ENCODE measurements around the gene PRX.
A peak's percentile ranks its signal among the peaks of the same experiment; 100 is the strongest.
"Not testable (repeated sequence)": the region's sequence is repeated elsewhere in the genome, so short reads cannot be mapped to it uniquely, and the experiment has no call there.

The PRX gene

DNA sequence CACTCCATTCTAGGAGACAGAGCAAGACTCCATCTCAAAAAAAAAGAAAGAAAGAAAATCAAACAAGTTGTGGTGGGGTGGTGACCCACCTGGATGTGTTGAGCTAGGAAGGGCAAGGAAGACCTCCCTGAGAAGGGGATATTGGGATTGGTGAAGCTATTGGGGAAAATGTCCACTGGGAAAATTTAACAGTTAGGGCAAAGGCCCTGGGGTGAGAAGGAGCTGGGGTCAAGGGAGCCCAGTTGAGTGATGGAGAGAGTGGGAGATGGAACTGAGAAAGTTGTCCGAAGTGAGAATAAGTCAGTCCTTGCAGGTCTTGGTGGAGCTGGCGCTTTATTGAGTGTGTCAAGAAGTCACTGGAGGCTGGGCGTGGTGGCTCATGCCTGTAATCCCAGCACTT, 25.1 kb upstream of the PRX start:
- peaks cover 26% of the 10 kb centered on the region for H3K36me3 ChIP-seq (ENCODE audit: low read depth)
- H3K4me1 ChIP-seq (ENCODE audit: insufficient read depth, poor library complexity, severe bottlenecking), result peaks cover 9% of the 10 kb centered on the region
- ATAC-seq (ENCODE audit: low read depth) (no peak), DNase-seq (ENCODE audit: low spot score) (no peak)
- H3K9me3 ChIP-seq (ENCODE audit: severe bottlenecking), result no peaks in the 10 kb centered on the region
- TF ChIP-seq, protein P1, sequence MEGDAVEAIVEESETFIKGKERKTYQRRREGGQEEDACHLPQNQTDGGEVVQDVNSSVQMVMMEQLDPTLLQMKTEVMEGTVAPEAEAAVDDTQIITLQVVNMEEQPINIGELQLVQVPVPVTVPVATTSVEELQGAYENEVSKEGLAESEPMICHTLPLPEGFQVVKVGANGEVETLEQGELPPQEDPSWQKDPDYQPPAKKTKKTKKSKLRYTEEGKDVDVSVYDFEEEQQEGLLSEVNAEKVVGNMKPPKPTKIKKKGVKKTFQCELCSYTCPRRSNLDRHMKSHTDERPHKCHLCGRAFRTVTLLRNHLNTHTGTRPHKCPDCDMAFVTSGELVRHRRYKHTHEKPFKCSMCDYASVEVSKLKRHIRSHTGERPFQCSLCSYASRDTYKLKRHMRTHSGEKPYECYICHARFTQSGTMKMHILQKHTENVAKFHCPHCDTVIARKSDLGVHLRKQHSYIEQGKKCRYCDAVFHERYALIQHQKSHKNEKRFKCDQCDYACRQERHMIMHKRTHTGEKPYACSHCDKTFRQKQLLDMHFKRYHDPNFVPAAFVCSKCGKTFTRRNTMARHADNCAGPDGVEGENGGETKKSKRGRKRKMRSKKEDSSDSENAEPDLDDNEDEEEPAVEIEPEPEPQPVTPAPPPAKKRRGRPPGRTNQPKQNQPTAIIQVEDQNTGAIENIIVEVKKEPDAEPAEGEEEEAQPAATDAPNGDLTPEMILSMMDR (IDR thresholded peaks at IDR 0.05; ENCODE audit: poor library complexity, severe bottlenecking), result no peak
- no peaks in the 10 kb centered on the region for H3K27me3 ChIP-seq (ENCODE audit: insufficient read depth, poor library complexity, severe bottlenecking)
- H3K4me3 ChIP-seq (ENCODE audit: severe bottlenecking), result no peak overlapping the region
- H3K27ac ChIP-seq (ENCODE audit: poor library complexity, severe bottlenecking), result no peak overlapping the region

- H3K4me3 ChIP-seq (ENCODE audit: severe bottlenecking), result peak overlapping the region; percentile 25
- no peaks in the 10 kb centered on the region for H3K36me3 ChIP-seq (ENCODE audit: low read depth)
- no peaks in the 10 kb centered on the region for H3K27me3 ChIP-seq (ENCODE audit: insufficient read depth, poor library complexity, severe bottlenecking)
- H3K9me3 ChIP-seq (ENCODE audit: severe bottlenecking), result no peaks in the 10 kb centered on the region
- H3K4me1 ChIP-seq (ENCODE audit: insufficient read depth, poor library complexity, severe bottlenecking), result peaks cover 14% of the 10 kb centered on the region
- H3K27ac ChIP-seq (ENCODE audit: poor library complexity, severe bottlenecking), result peak overlapping the region; percentile 79
- ATAC-seq (ENCODE audit: low read depth) (peak; percentile 94), DNase-seq (ENCODE audit: low spot score) (peak; percentile 86)
- TF ChIP-seq, protein P1 (IDR thresholded peaks at IDR 0.05; ENCODE audit: poor library complexity, severe bottlenecking), result no peak
These were observed 20.4 kb upstream of the PRX start for GRCh38 chr19:40433391-40434216.

DNA sequence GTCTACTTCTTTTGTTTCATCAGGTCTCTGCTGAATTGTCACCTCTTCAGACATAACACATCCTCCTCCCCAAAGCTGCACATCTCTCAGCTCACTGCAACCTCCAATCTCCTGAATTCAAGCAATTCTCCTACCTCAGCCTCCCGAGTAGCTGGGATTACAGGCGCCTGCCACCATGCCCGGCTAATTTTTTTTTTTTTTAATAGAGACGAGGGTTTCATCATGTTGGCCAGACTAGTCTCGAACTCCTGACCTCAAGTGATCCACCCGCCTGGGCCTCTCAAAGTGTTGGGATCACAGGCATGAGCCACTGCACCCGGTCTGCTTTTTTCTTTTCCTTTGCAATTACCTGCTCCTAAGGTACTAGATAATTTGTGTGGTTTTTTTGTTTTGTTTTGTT, 19.6 kb upstream of the PRX start:
- DNase-seq (ENCODE audit: low spot score); ATAC-seq (ENCODE audit: low read depth); H3K36me3 ChIP-seq (ENCODE audit: low read depth); H3K9me3 ChIP-seq (ENCODE audit: severe bottlenecking); H3K4me3 ChIP-seq (ENCODE audit: severe bottlenecking); H3K27me3 ChIP-seq (ENCODE audit: insufficient read depth, poor library complexity, severe bottlenecking): not testable (repeated sequence)
- Histone ChIP-seq H3K27ac (ENCODE audit: poor library complexity, severe bottlenecking) (peak overlapping the region; percentile 79), H3K4me1 (ENCODE audit: insufficient read depth, poor library complexity, severe bottlenecking) (peaks cover 14% of the 10 kb centered on the region)

GRCh38 chr19:40431698-40432097, 18.5 kb upstream of the PRX start:
- no peak overlapping the region for H3K27ac ChIP-seq (ENCODE audit: poor library complexity, severe bottlenecking)
- ATAC-seq (ENCODE audit: low read depth) (no peak), DNase-seq (ENCODE audit: low spot score) (no peak)

DNA sequence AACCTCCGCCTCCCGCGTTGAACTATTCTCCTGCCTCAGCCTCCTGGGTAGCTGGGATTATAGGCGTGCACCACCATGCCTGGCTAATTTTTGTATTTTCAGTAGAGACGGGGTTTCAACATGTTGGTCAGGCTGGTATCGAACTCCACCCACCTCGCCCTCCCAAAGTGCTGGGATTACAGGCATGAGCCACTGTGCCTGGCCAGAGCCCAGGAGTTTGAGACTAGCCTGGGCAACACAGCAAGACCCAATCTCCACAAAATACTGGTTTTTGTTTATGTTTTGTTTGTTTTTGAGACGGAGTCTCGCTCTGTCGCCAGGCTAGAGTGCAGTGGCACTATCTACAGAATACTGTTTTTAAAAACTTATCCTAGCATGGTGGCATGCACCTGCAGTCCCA, 17.1 kb upstream of the PRX start:
- ATAC-seq (ENCODE audit: low read depth); H3K27me3 ChIP-seq (ENCODE audit: insufficient read depth, poor library complexity, severe bottlenecking); H3K36me3 ChIP-seq (ENCODE audit: low read depth); H3K27ac ChIP-seq (ENCODE audit: poor library complexity, severe bottlenecking); DNase-seq (ENCODE audit: low spot score); H3K9me3 ChIP-seq (ENCODE audit: severe bottlenecking); H3K4me3 ChIP-seq (ENCODE audit: severe bottlenecking): not testable (repeated sequence)
- H3K4me1 ChIP-seq (ENCODE audit: insufficient read depth, poor library complexity, severe bottlenecking), result peaks cover 14% of the 10 kb centered on the region

More at GRCh38 chr19:40431698-40432097, 18.5 kb upstream of the PRX start:
- no peaks in the 10 kb centered on the region for H3K9me3 ChIP-seq (ENCODE audit: severe bottlenecking)
- H3K4me1 ChIP-seq (ENCODE audit: insufficient read depth, poor library complexity, severe bottlenecking), result peaks cover 14% of the 10 kb centered on the region
- no peaks in the 10 kb centered on the region for H3K36me3 ChIP-seq (ENCODE audit: low read depth)
- TF ChIP-seq, protein P1 (IDR thresholded peaks at IDR 0.05; ENCODE audit: poor library complexity, severe bottlenecking), result no peak
- H3K4me3 ChIP-seq (ENCODE audit: severe bottlenecking), result no peak overlapping the region
- no peaks in the 10 kb centered on the region for H3K27me3 ChIP-seq (ENCODE audit: insufficient read depth, poor library complexity, severe bottlenecking)

GRCh38 chr19:40428197-40428596, 15.0 kb upstream of the PRX start:
- peaks cover 14% of the 10 kb centered on the region for H3K4me1 ChIP-seq (ENCODE audit: insufficient read depth, poor library complexity, severe bottlenecking)
- not testable (repeated sequence) for H3K27ac ChIP-seq (ENCODE audit: poor library complexity, severe bottlenecking); H3K36me3 ChIP-seq (ENCODE audit: low read depth); H3K27me3 ChIP-seq (ENCODE audit: insufficient read depth, poor library complexity, severe bottlenecking); DNase-seq (ENCODE audit: low spot score); ATAC-seq (ENCODE audit: low read depth); H3K9me3 ChIP-seq (ENCODE audit: severe bottlenecking); H3K4me3 ChIP-seq (ENCODE audit: severe bottlenecking)
